PC-9 (cell line): ENCODE data around the gene PRRT1B. TPM values are rescaled to one million over a fixed set of nuclear protein-coding genes. Genes with fewer than 3 reads are reported as not detected.

Experiments
- BruUV-seq: library from RNA; stranded (reverse); fragments of 400-500 nt; replicated peaks from 2 replicates; lab custom pipeline; 2021; lab: Mats Ljungman, UMichigan
- CTCF ChIA-PET: fragments of 300-600 bp; sonication (Branson Sonifier 250); formaldehyde crosslinking; loops from one replicate; lab custom pipeline; 2022; ENCODE audit warnings: antibody characterized with exemption; lab: Charles Lee
- POLR2A ChIA-PET: fragments of 300-600 bp; sonication (Branson Sonifier 250); formaldehyde crosslinking; loops from one replicate; lab custom pipeline; 2022; ENCODE audit warnings: antibody characterized with exemption; ENCODE audit not compliant: unreplicated experiment; lab: Charles Lee
- DNase-seq, 2 experiments: peaks; one replicate each; pipeline versions ENCODE4 v3.0.0 to v3.0.0-alpha.2; 2015 to 2022; ENCODE audit warnings: mixed read lengths in 1 of 2
- H2AFZ ChIP-seq: fragments of 200-600 bp; sonication (generic); 2 replicates; pipeline ENCODE4 v1.8.1; 2017; ENCODE audit warnings: antibody characterized with exemption
- H3F3A ChIP-seq: fragments of 200-600 bp; sonication (generic); 2 replicates; pipeline ENCODE4 v1.8.1; 2017; ENCODE audit warnings: antibody characterized with exemption, mild to moderate bottlenecking, low read depth; ENCODE audit not compliant: insufficient read depth
- H3K27ac ChIP-seq: fragments of 200-600 bp; sonication (generic); 2 replicates; pipeline ENCODE4 v1.6.1; 2016; ENCODE audit warnings: mixed run types
- H3K27me3 ChIP-seq: fragments of 200-600 bp; sonication (generic); 2 replicates; pipeline ENCODE4 v1.6.1; 2016; ENCODE audit warnings: low read depth, mixed run types; ENCODE audit not compliant: insufficient read depth
- H3K36me3 ChIP-seq: fragments of 200-600 bp; sonication (generic); 2 replicates; pipeline ENCODE4 v1.6.1; 2016; ENCODE audit warnings: low read depth, mixed run types
- H3K4me1 ChIP-seq: fragments of 200-600 bp; sonication (generic); replicated peaks from 2 replicates; pipeline ENCODE4 v1.6.1; 2016; ENCODE audit warnings: mixed run types; ENCODE audit not compliant: insufficient read depth
- H3K4me2 ChIP-seq: fragments of 200-600 bp; sonication (generic); 2 replicates; pipeline ENCODE4 v1.6.1; 2017; ENCODE audit warnings: mixed run types
- H3K4me3 ChIP-seq: fragments of 200-600 bp; sonication (generic); 2 replicates; pipeline ENCODE4 v1.6.1; 2016; ENCODE audit warnings: mixed run types
- H3K79me2 ChIP-seq: fragments of 200-600 bp; sonication (generic); 2 replicates; pipeline ENCODE4 v1.6.1; 2017; ENCODE audit warnings: low read depth, mixed run types
- H3K9me2 ChIP-seq: fragments of 200-600 bp; sonication (generic); 2 replicates; pipeline ENCODE4 v1.8.1; 2017; ENCODE audit warnings: mild to moderate bottlenecking; ENCODE audit not compliant: insufficient read depth
- H3K9me3 ChIP-seq: fragments of 200-600 bp; sonication (generic); 2 replicates; pipeline ENCODE4 v1.8.1; 2016; ENCODE audit warnings: low read depth; ENCODE audit not compliant: insufficient read depth
- H4K20me1 ChIP-seq: fragments of 200-600 bp; sonication (generic); 2 replicates; pipeline ENCODE4 v1.8.1; 2017; ENCODE audit not compliant: insufficient read depth
- CTCF ChIP-seq: fragments of 200-600 bp; sonication (generic); conservative IDR thresholded peaks from 2 replicates; pipeline ENCODE4 v1.6.1; 2017; ENCODE audit warnings: mixed run types, antibody characterized with exemption, mild to moderate bottlenecking, moderate library complexity
- EZH2 ChIP-seq: fragments of 200-600 bp; sonication (generic); IDR thresholded peaks from 2 replicates; pipeline ENCODE4 v1.8.0; 2017; ENCODE audit warnings: antibody characterized with exemption, low read depth
- intact Hi-C: fragments of 100-400 bp; cut with micrococcal nuclease; formaldehyde crosslinking; loops from one replicate; pipeline ENCODE4 v1.10.0; 2022; ENCODE audit not compliant: unreplicated experiment
- total RNA-seq: library from RNA; stranded (reverse); gene quantifications from 2 replicates; pipeline ENCODE4 v1.2.3, GENCODE V29; 2021

The PRRT1B gene
- total RNA-seq, 1 experiment from 2014 or later: not detected

GRCh38 chr9:131555841-131556673, 10.7 kb downstream of the PRRT1B start:
- no peaks in the 10 kb centered on the region for H3K9me2 ChIP-seq
- TF ChIP-seq CTCF (no peak), EZH2 (no peak)
- no peak overlapping the region for H2AFZ ChIP-seq
- no peaks in the 10 kb centered on the region for H3K9me3 ChIP-seq
- peaks cover 6% of the 10 kb centered on the region for H3K4me1 ChIP-seq
- no peak for DNase-seq
- intact Hi-C loops: no loop called here
- ChIA-PET CTCF (interaction anchor here (0.6 kb wide), 1 partner anchor 821 kb away, joined by 3 read pairs; no protein-coding TSS in a partner anchor), POLR2A (no interaction called here)
- no peak overlapping the region for H3K4me3 ChIP-seq
- H4K20me1 ChIP-seq: no peaks in the 10 kb centered on the region
- no TSS peak for BruUV-seq
- H3K4me2 ChIP-seq: no peak overlapping the region
- H3K27ac ChIP-seq: no peak overlapping the region
- H3K79me2 ChIP-seq: no peaks in the 10 kb centered on the region
- H3F3A ChIP-seq: 0 out of 2 replicates have a peak, but pooled peaks cover 3% of the 10 kb centered on the region
- no peaks in the 10 kb centered on the region for H3K36me3 ChIP-seq
- peaks cover 6% of the 10 kb centered on the region; the same call in 1 of the 2 replicates for H3K27me3 ChIP-seq

GRCh38 chr9:131557855-131558548, 12.7 kb downstream of the PRRT1B start:
- TF ChIP-seq CTCF (no peak), EZH2 (no peak)
- intact Hi-C loops: no loop called here
- Histone ChIP-seq H3K79me2 (no peaks in the 10 kb centered on the region), H2AFZ (no peak overlapping the region), H3K27ac (no peak overlapping the region), H3K4me1 (peaks cover 20% of the 10 kb centered on the region), H3K4me3 (no peak overlapping the region), H3K27me3 (no peaks in the 10 kb centered on the region), H4K20me1 (no peaks in the 10 kb centered on the region), H3K4me2 (no peak overlapping the region), H3K9me2 (no peaks in the 10 kb centered on the region), H3K36me3 (no peaks in the 10 kb centered on the region), H3K9me3 (no peaks in the 10 kb centered on the region; the same call in 1 of the 2 replicates), H3F3A (peaks cover 11% of the 10 kb centered on the region)
- no peak for DNase-seq
- ChIA-PET CTCF (interaction anchor here (0.6 to 0.7 kb wide), 2 partner anchors 679 to 1111 kb away, joined by 3 to 5 read pairs; no protein-coding TSS in a partner anchor), POLR2A (interaction anchor here (0.6 kb wide), 1 partner anchor 266 kb away, joined by 5 read pairs; no protein-coding TSS in a partner anchor)
- no TSS peak for BruUV-seq

GRCh38 chr9:131559421-131560000, 14.2 kb downstream of the PRRT1B start:
- intact Hi-C loops: no loop called here
- Histone ChIP-seq H3F3A (peaks cover 11% of the 10 kb centered on the region), H3K79me2 (no peaks in the 10 kb centered on the region), H3K4me2 (no peak overlapping the region), H3K4me3 (no peak overlapping the region), H3K9me2 (no peaks in the 10 kb centered on the region), H3K27ac (no peak overlapping the region), H3K4me1 (peaks cover 20% of the 10 kb centered on the region), H3K36me3 (no peaks in the 10 kb centered on the region), H2AFZ (no peak overlapping the region), H3K9me3 (no peaks in the 10 kb centered on the region; the same call in 1 of the 2 replicates), H3K27me3 (no peaks in the 10 kb centered on the region), H4K20me1 (no peaks in the 10 kb centered on the region)
- POLR2A ChIA-PET: no interaction called here
- CTCF ChIA-PET: no interaction called here
- BruUV-seq: no TSS peak
- TF ChIP-seq CTCF: no peak
- no peak for TF ChIP-seq EZH2
- no peak for DNase-seq
